ENCODE data around the gene TRIML1.

DNA sequence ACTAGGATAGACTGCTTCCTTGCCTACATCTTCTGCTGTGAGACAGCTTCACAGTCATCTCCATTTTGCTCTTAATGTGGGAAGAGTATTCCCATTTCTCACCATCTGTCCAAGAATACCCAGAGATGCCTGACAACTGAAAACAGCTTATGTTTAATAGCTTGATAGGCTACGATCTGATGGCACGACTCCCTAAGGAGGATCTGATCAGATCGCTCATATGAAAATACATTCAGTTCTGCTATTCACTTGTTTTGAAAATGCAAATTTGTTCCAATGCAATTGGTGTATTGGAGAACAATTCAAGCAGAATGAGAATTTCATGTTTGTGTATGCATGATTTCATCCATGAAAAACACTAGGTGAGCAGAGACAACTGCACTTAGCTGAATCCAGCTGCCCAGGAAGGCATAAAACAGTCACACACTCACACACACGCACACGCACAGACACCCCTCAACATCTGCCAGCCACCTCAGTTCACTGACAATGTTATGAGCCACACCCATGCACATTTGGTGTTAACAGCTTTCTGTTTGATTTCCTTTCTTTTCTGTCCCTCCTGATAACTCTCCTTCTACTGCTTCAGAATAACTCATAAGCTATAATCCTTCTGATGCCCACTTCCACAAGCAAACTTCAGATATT, 29.6 kb downstream of the TRIML1 start:
- TF ChIP-seq POLR2AphosphoS5 (IDR thresholded peaks at IDR 0.05; ENCODE audit: low read depth, low read length) (no peak), POLR2A (IDR thresholded peaks at IDR 0.05; ENCODE audit: low read depth, low read length) (no peak), POU2F2 (IDR thresholded peaks at IDR 0.05; ENCODE audit: low read depth, low read length) (no peak), TAF1 (IDR thresholded peaks at IDR 0.05; ENCODE audit: low read depth, low read length) (no peak)
